Keratinocyte (primary cell): ENCODE measurements around the gene MLLT1. TPM values are rescaled to one million over a fixed set of nuclear protein-coding genes. Genes with fewer than 3 reads are reported as not detected.

ENCODE experiments used
- DNase-seq: peaks from one replicate; pipeline ENCODE4 v3.0.0-alpha.2; 2011; ENCODE audit warnings: low read depth, missing footprints, low spot score
- FAIRE-seq: peaks from 2 replicates; lab custom pipeline; 2011; peaks lifted over from hg19 to GRCh38; lab: Jason Lieb, UNC
- H2AFZ ChIP-seq: 2 replicates; pipeline ENCODE4 v1.6.0; 2012; ENCODE audit warnings: low read length, control low read depth, inconsistent platforms; ENCODE audit not compliant: control insufficient read depth
- H3K27ac ChIP-seq: 2 replicates; pipeline ENCODE4 v1.5.1; 2011; ENCODE audit warnings: low read length; ENCODE audit not compliant: control insufficient read depth, insufficient read depth
- H3K27me3 ChIP-seq: 3 replicates; pipeline ENCODE4 v1.6.0; 2011; ENCODE audit warnings: low read length; ENCODE audit not compliant: control insufficient read depth, insufficient read depth; ENCODE audit errors: extremely low read depth
- H3K36me3 ChIP-seq, 2 experiments: 2 replicates in 1 of 2; 3 replicates in 1 of 2; pipeline ENCODE4 v1.5.1; 2011; ENCODE audit warnings: low read length in 2 of 2, mild to moderate bottlenecking in 1 of 2; ENCODE audit not compliant: control insufficient read depth in 2 of 2, insufficient read depth in 2 of 2; ENCODE audit errors: extremely low read depth in 1 of 2
- H3K4me1 ChIP-seq: 3 replicates; pipeline ENCODE4 v1.5.1; 2011; ENCODE audit warnings: low read length; ENCODE audit not compliant: control insufficient read depth, insufficient read depth; ENCODE audit errors: extremely low read depth
- H3K4me2 ChIP-seq: 3 replicates; pipeline ENCODE4 v1.6.0; 2011; ENCODE audit warnings: low read depth, low read length; ENCODE audit not compliant: control insufficient read depth, insufficient read depth; ENCODE audit errors: extremely low read depth
- H3K4me3 ChIP-seq, 3 experiments: fragments of 200-600 bp in 1 of 3; sonication (generic) in 1 of 3; 2 replicates in 2 of 3; 3 replicates in 1 of 3; pipeline ENCODE4 v1.5.1; 2011 to 2016; ENCODE audit warnings: low read length in 3 of 3, mild to moderate bottlenecking in 3 of 3, control low read depth in 2 of 3, inconsistent platforms in 1 of 3, low read depth in 1 of 3, mixed read lengths in 1 of 3, mixed run types in 1 of 3, moderate library complexity in 1 of 3; ENCODE audit not compliant: control insufficient read depth in 2 of 3, insufficient read depth in 2 of 3; ENCODE audit errors: extremely low read depth in 1 of 3
- H3K79me2 ChIP-seq: 2 replicates; pipeline ENCODE4 v1.6.0; 2012; ENCODE audit warnings: low read length; ENCODE audit not compliant: control insufficient read depth, insufficient read depth
- H3K9ac ChIP-seq: 3 replicates; pipeline ENCODE4 v1.6.0; 2011; ENCODE audit warnings: low read length; ENCODE audit not compliant: control insufficient read depth, insufficient read depth; ENCODE audit errors: extremely low read depth
- H3K9me1 ChIP-seq: 3 replicates; pipeline ENCODE4 v1.6.0; 2011; ENCODE audit warnings: low read length; ENCODE audit not compliant: control insufficient read depth, insufficient read depth; ENCODE audit errors: extremely low read depth
- H3K9me3 ChIP-seq: 2 replicates; pipeline ENCODE4 v1.5.1; 2012; ENCODE audit warnings: low read depth, low read length; ENCODE audit not compliant: control insufficient read depth
- H4K20me1 ChIP-seq: 3 replicates; pipeline ENCODE4 v1.6.0; 2011; ENCODE audit warnings: low read length; ENCODE audit not compliant: control insufficient read depth, insufficient read depth; ENCODE audit errors: extremely low read depth
- EZH2 ChIP-seq: IDR thresholded peaks from one replicate; pipeline ENCODE4 v1.6.1; 2012; ENCODE audit warnings: inconsistent platforms, mild to moderate bottlenecking, low read length, moderate library complexity
- dilution Hi-C: fragments of 300-500 bp; cut with MboI; formaldehyde crosslinking; loops from one replicate; pipeline ENCODE4 v1.7.0; 2020; ENCODE audit warnings: low sequenced_read_pairs; ENCODE audit not compliant: extremely low pct_ligation_motif_present
- polyA minus RNA-seq, 3 experiments: library from RNA; depleted of rRNA, polyadenylated mRNA; stranded (reverse); fragments of >200 nt; gene quantifications; 1 replicate in 1 of 3; 2 replicates in 1 of 3; 3 replicates in 1 of 3; pipeline ENCODE4 v1.2.3, GENCODE V29; 2011
- polyA plus RNA-seq, 5 experiments: library from polyadenylated mRNA; depleted of rRNA in 3 of 5; stranded (reverse) in 3 of 5; stranded (forward) in 1 of 5; unstranded in 1 of 5; fragments of >200 nt; gene quantifications; 1 replicate in 1 of 5; 2 replicates in 3 of 5; 3 replicates in 1 of 5; pipeline versions ENCODE4 v1.2.1 to v1.2.3, GENCODE V29; 2011 to 2012; ENCODE audit warnings: missing spikeins in 2 of 5, low read depth in 1 of 5, low replicate concordance in 1 of 5
- TF ChIP-seq, protein P1 (sequence below), 3 experiments: IDR thresholded peaks in 1 of 3; conservative IDR thresholded peaks in 1 of 3; optimal IDR thresholded peaks in 1 of 3; 2 replicates in 2 of 3; 3 replicates in 1 of 3; pipeline versions ENCODE3 to v1.5.1; 2011; ENCODE audit warnings: low read length in 3 of 3, mild to moderate bottlenecking in 3 of 3, moderate library complexity in 2 of 3, control low read depth in 1 of 3, inconsistent platforms in 1 of 3; ENCODE audit not compliant: insufficient read depth in 2 of 3; ENCODE audit errors: extremely low read depth in 1 of 3

Gene MLLT1
- 8.2 to 13.8 TPM (median 8.3 TPM) in 3 replicates for polyA plus RNA-seq
- 4.5 TPM for polyA plus RNA-seq (2011; ENCODE audit: low read depth)
- polyA plus RNA-seq (2011; cell fraction: cytosol; rRNA removed), result 8.5 and 16.1 TPM in 2 replicates
- polyA plus RNA-seq (2011; cell fraction: nucleus; rRNA removed), result 13.8 and 20.5 TPM in 2 replicates
- 12.8 and 24.9 TPM in 2 replicates for polyA plus RNA-seq (2012; ENCODE audit: low replicate concordance)
- polyA minus RNA-seq, result 9.5 to 34.4 TPM (median 12.5 TPM) in 3 replicates
- polyA minus RNA-seq (2011; cell fraction: cytosol; rRNA and poly(A)+ RNA removed), result 55.6 TPM
- polyA minus RNA-seq (2011; cell fraction: nucleus; rRNA and poly(A)+ RNA removed), result 10.5 and 11.4 TPM in 2 replicates

DNA sequence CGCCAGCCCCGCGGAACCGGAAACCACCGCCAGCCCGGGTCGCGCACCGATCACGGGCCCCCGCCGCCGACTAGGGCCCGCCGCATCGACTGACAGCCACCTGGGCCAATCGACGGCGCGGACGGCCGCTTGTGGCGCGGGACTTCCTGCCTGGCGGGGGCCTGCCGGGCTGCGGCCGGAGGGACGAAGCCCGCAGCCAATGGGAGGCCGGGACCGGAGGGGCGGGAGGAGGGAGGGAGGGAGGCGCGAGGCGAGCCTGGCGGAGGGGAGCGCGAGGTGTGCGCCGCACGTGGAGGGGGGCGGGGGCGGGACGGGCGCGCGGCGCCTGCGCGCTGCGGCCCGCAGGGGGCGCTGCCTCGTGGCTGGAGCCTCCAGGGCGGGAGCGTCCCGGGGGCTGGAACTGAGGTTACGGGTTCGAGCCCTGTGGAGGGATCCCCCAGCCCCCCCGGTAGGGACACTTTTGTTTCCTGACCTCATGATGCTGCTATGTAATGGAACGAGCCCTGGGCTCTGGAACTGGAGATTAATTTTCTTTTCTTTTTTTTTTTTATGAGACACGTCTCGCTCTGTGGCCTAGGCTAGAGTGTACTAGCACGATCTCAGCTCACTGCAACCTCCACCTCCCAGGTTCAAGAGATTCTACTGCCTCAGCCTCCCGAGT lies at the start of gene MLLT1:
Gene MLLT1, minus strand, starts transcription at position 45 of the 661 bp plus-strand sequence. CDS start 191 bp downstream, outside the sequence.
- Histone ChIP-seq H2AFZ (peak within 1 kb of the TSS; percentile 59), H3K9me3 (no peaks in the 10 kb centered on the region), H4K20me1 (peaks cover 15% of the 10 kb centered on the region), H3K4me1 (peaks cover 5% of the 10 kb centered on the region), H3K9ac (peak within 1 kb of the TSS; percentile 80), H3K79me2 (peaks cover 42% of the 10 kb centered on the region), H3K36me3 (peaks cover 0 to 3% of the 10 kb centered on the region in 2 experiments), H3K4me3 (peak within 1 kb of the TSS; percentile 87 to 89 (median 87)), H3K27ac (peak within 1 kb of the TSS; percentile 61), H3K9me1 (no peaks in the 10 kb centered on the region), H3K27me3 (no peaks in the 10 kb centered on the region), H3K4me2 (peak within 1 kb of the TSS; percentile 82)
- dilution Hi-C loops, result loop anchor here (25.0 kb wide), 1 partner anchor 243 kb away; no protein-coding TSS in a partner anchor
- FAIRE-seq (no peak), DNase-seq (peak; percentile 67)
- no peak for TF ChIP-seq EZH2
- TF ChIP-seq, protein P1, sequence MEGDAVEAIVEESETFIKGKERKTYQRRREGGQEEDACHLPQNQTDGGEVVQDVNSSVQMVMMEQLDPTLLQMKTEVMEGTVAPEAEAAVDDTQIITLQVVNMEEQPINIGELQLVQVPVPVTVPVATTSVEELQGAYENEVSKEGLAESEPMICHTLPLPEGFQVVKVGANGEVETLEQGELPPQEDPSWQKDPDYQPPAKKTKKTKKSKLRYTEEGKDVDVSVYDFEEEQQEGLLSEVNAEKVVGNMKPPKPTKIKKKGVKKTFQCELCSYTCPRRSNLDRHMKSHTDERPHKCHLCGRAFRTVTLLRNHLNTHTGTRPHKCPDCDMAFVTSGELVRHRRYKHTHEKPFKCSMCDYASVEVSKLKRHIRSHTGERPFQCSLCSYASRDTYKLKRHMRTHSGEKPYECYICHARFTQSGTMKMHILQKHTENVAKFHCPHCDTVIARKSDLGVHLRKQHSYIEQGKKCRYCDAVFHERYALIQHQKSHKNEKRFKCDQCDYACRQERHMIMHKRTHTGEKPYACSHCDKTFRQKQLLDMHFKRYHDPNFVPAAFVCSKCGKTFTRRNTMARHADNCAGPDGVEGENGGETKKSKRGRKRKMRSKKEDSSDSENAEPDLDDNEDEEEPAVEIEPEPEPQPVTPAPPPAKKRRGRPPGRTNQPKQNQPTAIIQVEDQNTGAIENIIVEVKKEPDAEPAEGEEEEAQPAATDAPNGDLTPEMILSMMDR (optimal IDR thresholded peaks at IDR 0.05 in 1 of 3, IDR thresholded peaks at IDR 0.05 in 1 of 3, conservative IDR thresholded peaks at IDR 0.05 in 1 of 3; ENCODE audit: extremely low read depth in 1 of 3, insufficient read depth in 2 of 3, low read length in 3 of 3), result peak in 2 of 3 experiments; percentile 62 to 77

DNA sequence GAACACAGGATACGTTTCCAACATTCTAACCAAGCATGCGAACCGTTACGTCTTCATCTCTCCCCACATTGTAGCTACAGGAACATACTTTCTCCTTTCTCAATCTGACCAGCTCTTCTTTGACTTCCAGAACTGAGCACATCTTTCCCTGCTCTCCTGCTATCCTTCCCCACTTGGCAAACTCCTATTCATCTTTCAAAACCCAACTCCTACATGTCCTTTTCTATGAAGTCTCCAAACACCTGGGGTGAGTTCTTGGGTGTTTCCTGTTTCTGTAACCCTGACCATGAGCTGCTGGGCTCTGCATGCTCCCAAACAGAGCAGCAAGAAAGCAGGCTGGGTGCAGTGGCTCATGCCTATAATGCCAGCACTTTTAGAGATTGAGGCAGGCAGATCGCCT lies 47.0 kb upstream of the MLLT1 start:
- dilution Hi-C loops, result no loop called here
- Histone ChIP-seq H3K27me3 (no peaks in the 10 kb centered on the region), H3K4me1 (no peaks in the 10 kb centered on the region), H3K79me2 (no peaks in the 10 kb centered on the region), H3K27ac (no peak overlapping the region), H3K9ac (no peak overlapping the region), H4K20me1 (no peaks in the 10 kb centered on the region), H3K9me1 (no peaks in the 10 kb centered on the region), H3K36me3 (no peaks in the 10 kb centered on the region), H3K4me3 (no peak overlapping the region), H3K9me3 (no peaks in the 10 kb centered on the region), H3K4me2 (no peak overlapping the region), H2AFZ (no peak overlapping the region)
- DNase-seq (no peak), FAIRE-seq (no peak)
- TF ChIP-seq, protein P1 (optimal IDR thresholded peaks at IDR 0.05 in 1 of 3, IDR thresholded peaks at IDR 0.05 in 1 of 3, conservative IDR thresholded peaks at IDR 0.05 in 1 of 3; ENCODE audit: extremely low read depth in 1 of 3, insufficient read depth in 2 of 3, low read length in 3 of 3), result no peak
- no peak for TF ChIP-seq EZH2
